Common myeloid progenitor, CD34-positive (primary cell): Measurements from ENCODE around the gene LAPTM5.

ENCODE experiments used
- CTCF ChIA-PET: fragments of 350-600 bp; sonication (Branson Sonifier 250); formaldehyde crosslinking; loops from one replicate; lab custom pipeline; 2021; ENCODE audit warnings: antibody characterized with exemption; lab: Charles Lee
- POLR2A ChIA-PET: fragments of 350-600 bp; sonication (Branson Sonifier 250); formaldehyde crosslinking; loops from one replicate; lab custom pipeline; 2021; ENCODE audit warnings: antibody characterized with exemption; lab: Charles Lee
- DNase-seq, 3 donors: peaks; one replicate each; pipeline versions ENCODE4 v3.0.0 to v3.0.0-alpha.2; 2013
- H3K27ac ChIP-seq, 2 experiments: 1 replicate in 1 of 2; 2 replicates in 1 of 2; pipeline ENCODE4 v1.7.0; 2013; ENCODE audit warnings: inconsistent platforms in 2 of 2, low read length in 2 of 2, mild to moderate bottlenecking in 2 of 2, low read depth in 1 of 2, moderate library complexity in 1 of 2; ENCODE audit not compliant: severe bottlenecking in 2 of 2, insufficient read depth in 1 of 2, poor library complexity in 1 of 2
- H3K27me3 ChIP-seq, 5 experiments: replicated peaks in 2 of 5; 1 replicate in 3 of 5; 2 replicates in 2 of 5; pipeline versions ENCODE4 v1.6.1 to v1.7.0; 2013; ENCODE audit warnings: low read length in 4 of 5, mild to moderate bottlenecking in 2 of 5, moderate library complexity in 2 of 5, inconsistent platforms in 1 of 5; ENCODE audit not compliant: insufficient read depth in 5 of 5, control insufficient read depth in 4 of 5
- H3K36me3 ChIP-seq, 4 experiments: 1 replicate in 2 of 4; 2 replicates in 2 of 4; pipeline versions ENCODE4 v1.6.1 to v1.7.0; 2013; ENCODE audit warnings: low read length in 3 of 4, control low read depth in 1 of 4, mild to moderate bottlenecking in 1 of 4; ENCODE audit not compliant: control insufficient read depth in 4 of 4, insufficient read depth in 4 of 4
- H3K4me1 ChIP-seq, 4 experiments: 1 replicate in 3 of 4; 2 replicates in 1 of 4; pipeline versions ENCODE4 v1.6.1 to v1.7.1; 2013; ENCODE audit warnings: low read length in 3 of 4, mild to moderate bottlenecking in 3 of 4, control low read depth in 1 of 4, inconsistent platforms in 1 of 4, moderate library complexity in 1 of 4; ENCODE audit not compliant: control insufficient read depth in 4 of 4, insufficient read depth in 4 of 4; ENCODE audit errors: control extremely low read depth in 1 of 4
- H3K4me3 ChIP-seq, 7 experiments: 1 replicate in 4 of 7; 2 replicates in 3 of 7; pipeline versions ENCODE4 v1.5.1 to v1.7.0; 2013; ENCODE audit warnings: mild to moderate bottlenecking in 7 of 7, low read length in 6 of 7, moderate library complexity in 6 of 7, inconsistent platforms in 2 of 7, low read depth in 2 of 7, control low read depth in 1 of 7; ENCODE audit not compliant: insufficient read depth in 4 of 7, control insufficient read depth in 1 of 7; ENCODE audit errors: extremely low read depth in 1 of 7
- H3K9me3 ChIP-seq, 5 experiments: 1 replicate in 4 of 5; 2 replicates in 1 of 5; pipeline versions ENCODE4 v1.6.1 to v1.7.1; 2013; ENCODE audit warnings: low read length in 4 of 5, mild to moderate bottlenecking in 2 of 5, inconsistent platforms in 1 of 5, low read depth in 1 of 5, moderate library complexity in 1 of 5; ENCODE audit not compliant: control insufficient read depth in 4 of 5, insufficient read depth in 2 of 5; ENCODE audit errors: control extremely low read depth in 1 of 5
- WGBS: methylation state at CpG from one replicate; pipeline ENCODE4 v1.1.5; 2013; ENCODE audit not compliant: insufficient coverage; 5-methylcytosine and 5-hydroxymethylcytosine counted together

The LAPTM5 gene

GRCh38 chr1:30684259-30684658 lies 73.3 kb downstream of the LAPTM5 start:
- no peaks in the 10 kb centered on the region for H3K36me3 ChIP-seq
- DNase-seq = no peak
- H3K27me3 ChIP-seq = peaks cover 5 to 81% (median 33%) of the 10 kb centered on the region in 5 experiments
- H3K9me3 ChIP-seq = peaks cover 0 to 14% (median 5%) of the 10 kb centered on the region in 5 experiments
- 94% methylated on average over 3 of the region's 4 CpGs for WGBS
- H3K4me1 ChIP-seq = peaks cover 0 to 5% (median 0%) of the 10 kb centered on the region in 4 experiments
- ChIA-PET CTCF (no interaction called here), POLR2A (no interaction called here)
- H3K27ac ChIP-seq = no peak overlapping the region
- H3K4me3 ChIP-seq = no peak overlapping the region

- peaks cover 5 to 76% (median 33%) of the 10 kb centered on the region in 5 experiments for H3K27me3 ChIP-seq
- DNase-seq = no peak
- H3K4me1 ChIP-seq = peaks cover 0 to 5% (median 0%) of the 10 kb centered on the region in 4 experiments
- no peaks in the 10 kb centered on the region for H3K36me3 ChIP-seq
- CTCF ChIA-PET = no interaction called here
- no peak overlapping the region for H3K4me3 ChIP-seq
- H3K27ac ChIP-seq = no peak overlapping the region
- POLR2A ChIA-PET = no interaction called here
- 67% methylated on average over 3 of the region's 5 CpGs for WGBS
- peaks cover 0 to 18% (median 5%) of the 10 kb centered on the region in 5 experiments for H3K9me3 ChIP-seq
Measured at GRCh38 chr1:30683699-30684098, 73.9 kb downstream of the LAPTM5 start.
